Trophoblast cell (in vitro differentiated cells and primary cell): ENCODE measurements around the gene IDS.

ENCODE experiments used
- DNase-seq, 2 donors: peaks; one replicate each; pipeline ENCODE4 v3.0.0-alpha.2; 2016
- H2AFZ ChIP-seq: 2 replicates; pipeline ENCODE4 v1.6.1; 2013; ENCODE audit warnings: low read length, moderate library complexity, mild to moderate bottlenecking; ENCODE audit not compliant: insufficient read depth, poor library complexity
- H2AK5ac ChIP-seq: 2 replicates; pipeline ENCODE4 v1.6.1; 2013; ENCODE audit warnings: mild to moderate bottlenecking, low read length
- H2BK120ac ChIP-seq: 2 replicates; pipeline ENCODE4 v1.6.1; 2013; ENCODE audit warnings: low read length, mild to moderate bottlenecking, moderate library complexity; ENCODE audit not compliant: insufficient read depth, poor library complexity
- H2BK12ac ChIP-seq: 2 replicates; pipeline ENCODE4 v1.6.1; 2013; ENCODE audit warnings: mild to moderate bottlenecking, low read length, moderate library complexity
- H2BK5ac ChIP-seq: 2 replicates; pipeline ENCODE4 v1.6.1; 2013; ENCODE audit warnings: low read length, low read depth, moderate library complexity, mild to moderate bottlenecking; ENCODE audit not compliant: poor library complexity
- H3K14ac ChIP-seq: 2 replicates; pipeline ENCODE4 v1.6.1; 2013; ENCODE audit warnings: mild to moderate bottlenecking, low read length
- H3K18ac ChIP-seq: 2 replicates; pipeline ENCODE4 v1.6.1; 2013; ENCODE audit warnings: mild to moderate bottlenecking, low read length
- H3K23ac ChIP-seq: 2 replicates; pipeline ENCODE4 v1.6.1; 2013; ENCODE audit warnings: low read length
- H3K27ac ChIP-seq: 2 replicates; pipeline ENCODE4 v1.5.1; 2013; ENCODE audit warnings: low read depth, mild to moderate bottlenecking, inconsistent platforms, low read length, moderate library complexity
- H3K27me3 ChIP-seq: 2 replicates; pipeline ENCODE4 v1.6.1; 2013; ENCODE audit warnings: inconsistent platforms, mild to moderate bottlenecking, low read length, moderate library complexity; ENCODE audit not compliant: insufficient read depth
- H3K36me3 ChIP-seq, 2 experiments: 1 replicate in 1 of 2; 2 replicates in 1 of 2; pipeline ENCODE4 v1.6.1; 2013; ENCODE audit warnings: low read length in 2 of 2, mild to moderate bottlenecking in 2 of 2, moderate library complexity in 1 of 2; ENCODE audit not compliant: insufficient read depth in 2 of 2, control insufficient read depth in 1 of 2
- H3K4ac ChIP-seq: 2 replicates; pipeline ENCODE4 v1.6.1; 2013; ENCODE audit warnings: low read depth, mild to moderate bottlenecking, low read length, moderate library complexity
- H3K4me1 ChIP-seq, 2 experiments: 1 replicate in 1 of 2; 2 replicates in 1 of 2; pipeline ENCODE4 v1.6.1; 2013; ENCODE audit warnings: low read length in 2 of 2, mild to moderate bottlenecking in 2 of 2, moderate library complexity in 1 of 2; ENCODE audit not compliant: insufficient read depth in 2 of 2, control insufficient read depth in 1 of 2
- H3K4me2 ChIP-seq: 2 replicates; pipeline ENCODE4 v1.6.1; 2013; ENCODE audit warnings: inconsistent platforms, mild to moderate bottlenecking, low read length, moderate library complexity
- H3K4me3 ChIP-seq: 2 replicates; pipeline ENCODE4 v1.5.1; 2013; ENCODE audit warnings: mild to moderate bottlenecking, low read depth, low read length, inconsistent platforms
- H3K79me1 ChIP-seq: one replicate; pipeline ENCODE4 v1.6.1; 2013; ENCODE audit warnings: low read length
- H3K79me2 ChIP-seq: 2 replicates; pipeline ENCODE4 v1.6.1; 2013; ENCODE audit warnings: low read length, mild to moderate bottlenecking; ENCODE audit not compliant: control insufficient read depth, insufficient read depth, poor library complexity
- H3K9ac ChIP-seq: 2 replicates; pipeline ENCODE4 v1.6.1; 2013; ENCODE audit warnings: mild to moderate bottlenecking, low read length
- H3K9me3 ChIP-seq: 2 replicates; pipeline ENCODE4 v1.6.1; 2013; ENCODE audit warnings: low read depth, mild to moderate bottlenecking, control low read depth, inconsistent platforms, low read length; ENCODE audit not compliant: insufficient read depth
- H4K12ac ChIP-seq: 2 replicates; pipeline ENCODE4 v1.6.1; 2013; ENCODE audit warnings: low read depth, mild to moderate bottlenecking, low read length, moderate library complexity
- H4K8ac ChIP-seq: 2 replicates; pipeline ENCODE4 v1.6.1; 2013; ENCODE audit warnings: low read depth, mild to moderate bottlenecking, low read length, moderate library complexity
- H4K91ac ChIP-seq: one replicate; pipeline ENCODE4 v1.6.1; 2013; ENCODE audit warnings: low read depth, mild to moderate bottlenecking, low read length, moderate library complexity
- WGBS: extraction: QIAGEN DNeasy Blood & Tissue Kit; methylation state at CpG from one replicate; pipeline ENCODE4 v1.1.7; 2013; ENCODE audit warnings: missing lambda C conversion rate; ENCODE audit not compliant: insufficient read length, insufficient coverage; ENCODE audit errors: extremely low coverage; 5-methylcytosine and 5-hydroxymethylcytosine counted together

Gene IDS

GRCh38 chrX:149494844-149495565, 10.1 kb downstream of the IDS start:
- Histone ChIP-seq H3K4me1 (no peaks in the 10 kb centered on the region), H3K79me1 (no peaks in the 10 kb centered on the region), H3K79me2 (no peaks in the 10 kb centered on the region), H3K4me3 (no peak overlapping the region), H3K9ac (no peak overlapping the region), H2AK5ac (no peak overlapping the region), H3K4me2 (no peak overlapping the region), H2BK12ac (no peak overlapping the region), H3K18ac (no peak overlapping the region), H2BK5ac (no peak overlapping the region), H3K27ac (no peak overlapping the region), H3K9me3 (no peaks in the 10 kb centered on the region), H3K14ac (no peak overlapping the region), H4K12ac (no peak overlapping the region), H4K91ac (no peak overlapping the region), H3K27me3 (no peaks in the 10 kb centered on the region), H3K4ac (no peak overlapping the region), H3K36me3 (peaks cover 40 to 62% of the 10 kb centered on the region in 2 experiments), H3K23ac (no peak overlapping the region), H4K8ac (no peak overlapping the region), H2AFZ (no peak overlapping the region), H2BK120ac (no peak overlapping the region)
- WGBS = no CpG with 5 or more reads among the region's 4 CpGs
- DNase-seq = no peak

DNA sequence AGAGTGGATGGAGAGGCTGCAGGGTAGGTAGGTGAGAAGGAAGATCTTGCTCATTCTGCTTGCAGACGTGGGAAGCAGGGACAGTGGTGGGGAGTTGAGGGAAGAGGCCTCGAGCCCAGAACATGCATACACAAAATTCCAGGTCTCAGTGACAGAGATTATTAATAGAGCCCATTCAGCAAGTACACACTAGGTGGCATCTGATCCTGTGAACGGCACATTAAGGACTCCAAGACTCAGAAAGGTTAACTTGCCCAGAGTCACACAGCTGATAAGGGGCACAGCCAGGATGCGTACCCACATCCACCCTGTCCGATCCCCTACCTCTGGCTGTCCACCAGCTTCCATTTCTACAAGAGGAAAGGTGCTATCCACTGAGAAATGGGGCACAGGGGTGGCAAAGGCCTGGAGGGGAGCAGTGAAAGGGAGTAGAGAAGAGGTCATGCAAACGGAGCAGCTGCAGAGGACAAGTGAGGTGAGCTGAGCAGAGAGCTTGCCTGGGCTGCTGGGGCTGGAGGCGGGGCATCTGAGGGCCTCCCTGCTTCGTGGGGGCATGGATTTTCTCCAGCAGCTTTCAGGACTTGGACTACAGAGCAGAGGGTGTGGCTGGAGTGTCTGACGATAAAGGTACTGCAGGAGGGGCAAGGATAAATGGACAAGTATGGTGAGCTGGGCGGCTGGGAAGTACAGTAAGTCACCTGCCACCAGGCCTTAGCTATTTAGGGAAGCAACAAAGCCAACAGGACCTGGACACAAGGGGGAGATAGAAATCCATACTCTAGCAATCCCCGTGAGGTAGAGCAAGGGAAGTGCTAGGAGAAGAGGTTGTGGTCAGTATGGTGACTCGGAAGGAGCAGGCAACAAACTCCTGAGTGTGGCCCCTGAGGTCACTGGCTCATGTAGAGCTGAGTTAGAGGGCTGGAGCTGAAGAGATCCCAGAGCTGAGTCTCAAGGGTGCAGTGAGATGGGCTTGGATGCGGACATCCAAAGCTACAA, 11.2 kb downstream of the IDS start:
- H2AFZ ChIP-seq = no peak overlapping the region
- DNase-seq = no peak
- H3K27me3 ChIP-seq = no peaks in the 10 kb centered on the region
- H3K4me2 ChIP-seq = no peak overlapping the region
- no CpG with 5 or more reads among the region's 13 CpGs for WGBS
- H3K4me1 ChIP-seq = no peaks in the 10 kb centered on the region
- H3K9me3 ChIP-seq = no peaks in the 10 kb centered on the region
- peaks cover 41 to 63% of the 10 kb centered on the region in 2 experiments for H3K36me3 ChIP-seq
- H3K4ac ChIP-seq = no peak overlapping the region
- H2AK5ac ChIP-seq = no peak overlapping the region
- no peak overlapping the region for H3K27ac ChIP-seq
- no peak overlapping the region for H4K91ac ChIP-seq
- no peak overlapping the region for H2BK5ac ChIP-seq
- no peak overlapping the region for H2BK120ac ChIP-seq
- no peak overlapping the region for H3K23ac ChIP-seq
- no peak overlapping the region for H4K8ac ChIP-seq
- no peak overlapping the region for H3K9ac ChIP-seq
- H3K79me1 ChIP-seq = no peaks in the 10 kb centered on the region
- H3K14ac ChIP-seq = no peak overlapping the region
- no peak overlapping the region for H3K4me3 ChIP-seq
- no peaks in the 10 kb centered on the region for H3K79me2 ChIP-seq
- no peak overlapping the region for H4K12ac ChIP-seq
- no peak overlapping the region for H3K18ac ChIP-seq
- no peak overlapping the region for H2BK12ac ChIP-seq

DNA sequence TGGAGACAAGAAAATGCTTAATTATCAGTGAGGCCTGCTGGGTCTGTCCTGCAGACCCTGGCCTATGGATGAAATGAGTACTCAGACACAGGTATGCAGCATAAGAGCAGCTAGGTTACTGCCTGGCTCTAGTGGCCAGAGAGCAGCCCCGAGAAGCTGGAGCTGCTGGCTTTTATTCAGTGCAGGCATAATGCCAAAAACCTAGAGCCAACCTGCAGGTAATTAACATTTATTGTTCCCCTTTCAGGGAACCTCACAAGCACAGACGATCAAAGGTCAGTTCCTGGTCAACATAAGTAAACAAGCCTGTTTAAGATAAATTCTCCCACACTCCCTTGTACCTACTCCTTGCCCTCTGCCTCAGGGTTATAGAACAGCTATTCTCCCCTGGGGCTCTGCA, 13.3 kb downstream of the IDS start:
- H2AFZ ChIP-seq = no peak overlapping the region
- no peak overlapping the region for H3K27ac ChIP-seq
- H3K4me3 ChIP-seq = no peak overlapping the region
- H2BK12ac ChIP-seq = no peak overlapping the region
- no peak overlapping the region for H3K4me2 ChIP-seq
- H3K4me1 ChIP-seq = no peaks in the 10 kb centered on the region
- no peak overlapping the region for H2AK5ac ChIP-seq
- H3K9me3 ChIP-seq = no peaks in the 10 kb centered on the region
- H3K4ac ChIP-seq = no peak overlapping the region
- H4K8ac ChIP-seq = no peak overlapping the region
- no peak overlapping the region for H3K23ac ChIP-seq
- no peak for DNase-seq
- no peak overlapping the region for H3K9ac ChIP-seq
- H4K12ac ChIP-seq = no peak overlapping the region
- H2BK5ac ChIP-seq = no peak overlapping the region
- H3K27me3 ChIP-seq = no peaks in the 10 kb centered on the region
- H3K79me1 ChIP-seq = no peaks in the 10 kb centered on the region
- no peak overlapping the region for H2BK120ac ChIP-seq
- no peak overlapping the region for H3K14ac ChIP-seq
- no peak overlapping the region for H4K91ac ChIP-seq
- no CpG with 5 or more reads among the region's 2 CpGs for WGBS
- H3K79me2 ChIP-seq = no peaks in the 10 kb centered on the region
- peaks cover 39 to 59% of the 10 kb centered on the region in 2 experiments for H3K36me3 ChIP-seq
- no peak overlapping the region for H3K18ac ChIP-seq

DNA sequence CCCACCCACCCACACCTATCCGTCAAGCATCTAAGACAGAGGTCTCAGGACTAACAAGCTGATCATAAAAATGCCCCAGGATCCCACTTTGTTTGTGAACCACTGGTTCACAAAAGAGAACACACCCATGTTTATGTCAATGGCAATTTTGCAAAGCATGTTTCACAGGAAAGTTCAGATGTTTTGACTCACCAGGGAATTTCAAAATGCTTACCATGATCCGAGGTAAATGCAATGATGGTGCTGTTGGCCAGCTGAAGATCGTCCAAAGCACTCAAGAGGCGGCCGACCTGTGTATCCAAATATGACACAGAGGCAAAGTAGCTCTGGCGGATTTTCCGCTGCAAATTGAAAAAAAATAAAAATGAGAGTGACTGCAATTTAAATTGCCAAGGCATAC, 15.0 kb downstream of the IDS start:
- Histone ChIP-seq H4K8ac (no peak overlapping the region), H2BK5ac (no peak overlapping the region), H2BK120ac (no peak overlapping the region), H3K4ac (no peak overlapping the region), H3K79me2 (no peaks in the 10 kb centered on the region), H3K23ac (no peak overlapping the region), H2AFZ (no peak overlapping the region), H3K18ac (no peak overlapping the region), H3K36me3 (peaks cover 39 to 54% of the 10 kb centered on the region in 2 experiments), H3K79me1 (no peaks in the 10 kb centered on the region), H4K12ac (no peak overlapping the region), H4K91ac (no peak overlapping the region), H3K4me3 (no peak overlapping the region), H3K14ac (no peak overlapping the region), H3K9me3 (no peaks in the 10 kb centered on the region), H2BK12ac (no peak overlapping the region), H2AK5ac (no peak overlapping the region), H3K9ac (no peak overlapping the region), H3K4me2 (no peak overlapping the region), H3K27me3 (no peaks in the 10 kb centered on the region), H3K4me1 (no peaks in the 10 kb centered on the region), H3K27ac (no peak overlapping the region)
- peak; percentile 57 to 74 for DNase-seq
- no CpG with 5 or more reads among the region's 7 CpGs for WGBS
